ENCODE measurements around the gene FILIP1L.

FILIP1L gene

GRCh38 chr3:100084100-100084806 lies 30.0 kb downstream of the FILIP1L start:
- Histone ChIP-seq H3K9me3 (no peaks in the 10 kb centered on the region), H3K27me3 (no peaks in the 10 kb centered on the region), H3K36me3 (no peaks in the 10 kb centered on the region), H3K4me3 (ENCODE audit: low read depth, low read length) (no peak overlapping the region), H3K4me1 (peaks cover 10% of the 10 kb centered on the region)
- DNase-seq = no peak
- TF ChIP-seq CTCF (IDR thresholded peaks at IDR 0.05; ENCODE audit: low read depth, low read length) = no peak

- no peak for DNase-seq
- no peak for TF ChIP-seq CTCF (IDR thresholded peaks at IDR 0.05; ENCODE audit: low read depth, low read length)
- H3K27me3 ChIP-seq = no peaks in the 10 kb centered on the region
- no peak overlapping the region for H3K4me3 ChIP-seq (ENCODE audit: low read depth, low read length)
- H3K36me3 ChIP-seq = no peaks in the 10 kb centered on the region
- no peaks in the 10 kb centered on the region for H3K9me3 ChIP-seq
- H3K4me1 ChIP-seq = peaks cover 10% of the 10 kb centered on the region
These were observed 31.1 kb downstream of the FILIP1L start for GRCh38 chr3:100083209-100083608.

DNA sequence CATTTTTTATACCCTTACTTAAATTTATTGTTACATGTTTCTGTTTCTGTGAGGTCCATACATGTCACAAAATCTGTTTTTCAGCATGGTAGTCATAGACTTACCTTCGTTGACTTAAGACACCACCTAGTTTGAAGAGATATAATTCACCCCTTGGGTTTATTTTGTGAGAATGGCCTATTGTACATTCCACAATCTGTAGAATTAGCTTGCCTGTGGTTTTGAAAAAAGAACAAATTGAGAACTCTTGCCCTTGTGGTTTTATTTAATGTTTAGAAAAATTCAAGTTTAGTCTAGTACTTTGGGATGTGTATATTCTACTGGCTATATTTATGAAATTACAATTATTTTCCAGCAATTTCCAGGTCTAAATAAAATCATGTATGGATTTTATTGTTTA lies 31.6 kb downstream of the FILIP1L start:
- H3K36me3 ChIP-seq = no peaks in the 10 kb centered on the region
- no peak for DNase-seq
- H3K4me3 ChIP-seq (ENCODE audit: low read depth, low read length) = no peak overlapping the region
- peaks cover 10% of the 10 kb centered on the region for H3K4me1 ChIP-seq
- no peaks in the 10 kb centered on the region for H3K27me3 ChIP-seq
- TF ChIP-seq CTCF (IDR thresholded peaks at IDR 0.05; ENCODE audit: low read depth, low read length) = no peak
- H3K9me3 ChIP-seq = no peaks in the 10 kb centered on the region

DNA sequence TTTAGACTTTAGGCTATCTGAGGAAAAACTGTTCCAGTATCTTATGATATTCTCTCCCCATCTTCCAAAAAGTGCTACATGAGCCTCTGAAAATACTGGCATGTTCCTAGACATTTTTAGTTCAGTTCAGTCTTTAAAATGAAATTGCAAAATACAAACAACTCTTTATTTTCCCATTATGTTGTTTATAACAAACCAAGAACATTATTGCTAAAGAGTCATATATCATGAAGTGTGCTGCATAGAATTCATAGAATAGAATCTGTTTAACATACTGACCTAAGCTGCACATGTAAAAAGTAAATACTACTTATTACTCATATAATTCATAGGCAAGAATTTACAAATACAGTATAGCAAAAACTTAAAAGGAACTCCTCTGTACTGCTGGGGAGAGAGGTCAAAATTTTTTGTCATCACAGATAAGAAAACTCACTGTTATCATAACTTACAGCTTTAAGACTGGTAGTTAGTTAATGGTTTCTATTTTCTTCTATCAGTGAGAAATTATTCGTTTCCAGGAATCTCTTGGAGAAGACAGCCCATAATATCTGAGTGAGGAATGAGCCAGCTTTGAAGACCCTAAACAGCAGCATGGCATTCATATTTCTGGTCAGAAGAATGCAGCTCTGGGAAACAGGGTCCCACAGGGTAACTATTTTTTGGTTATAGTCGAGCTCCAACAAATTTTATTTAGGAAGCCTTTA lies 32.2 kb downstream of the FILIP1L start:
- no peak for DNase-seq
- Histone ChIP-seq H3K27me3 (no peaks in the 10 kb centered on the region), H3K4me1 (peaks cover 8% of the 10 kb centered on the region), H3K9me3 (no peaks in the 10 kb centered on the region), H3K36me3 (no peaks in the 10 kb centered on the region), H3K4me3 (ENCODE audit: low read depth, low read length) (no peak overlapping the region)
- TF ChIP-seq CTCF (IDR thresholded peaks at IDR 0.05; ENCODE audit: low read depth, low read length) = no peak

DNA sequence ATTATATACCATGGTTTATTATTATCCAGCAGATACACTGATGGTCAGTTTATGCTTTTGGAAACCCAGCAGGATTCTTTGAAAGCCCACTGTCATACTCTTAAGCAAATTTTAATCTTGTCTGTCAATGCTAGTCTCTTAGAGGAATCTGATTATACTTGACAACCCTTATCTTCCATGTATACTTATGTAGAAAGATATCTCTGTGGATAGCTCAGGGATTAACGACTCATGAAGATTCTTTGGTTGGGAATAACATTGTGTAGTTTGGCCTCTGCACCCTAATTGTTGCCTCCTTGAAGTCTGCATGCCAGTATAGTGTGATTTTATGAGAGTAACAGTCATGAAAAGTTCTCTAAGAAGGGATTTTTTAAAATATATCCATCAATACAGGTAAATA lies 33.0 kb downstream of the FILIP1L start:
- peaks cover under 1% of the 10 kb centered on the region; the same call in 1 of the 2 replicates for H3K4me1 ChIP-seq
- no peaks in the 10 kb centered on the region for H3K27me3 ChIP-seq
- H3K4me3 ChIP-seq (ENCODE audit: low read depth, low read length) = no peak overlapping the region
- no peaks in the 10 kb centered on the region for H3K36me3 ChIP-seq
- no peaks in the 10 kb centered on the region for H3K9me3 ChIP-seq
- TF ChIP-seq CTCF (IDR thresholded peaks at IDR 0.05; ENCODE audit: low read depth, low read length) = no peak
- DNase-seq = no peak

DNA sequence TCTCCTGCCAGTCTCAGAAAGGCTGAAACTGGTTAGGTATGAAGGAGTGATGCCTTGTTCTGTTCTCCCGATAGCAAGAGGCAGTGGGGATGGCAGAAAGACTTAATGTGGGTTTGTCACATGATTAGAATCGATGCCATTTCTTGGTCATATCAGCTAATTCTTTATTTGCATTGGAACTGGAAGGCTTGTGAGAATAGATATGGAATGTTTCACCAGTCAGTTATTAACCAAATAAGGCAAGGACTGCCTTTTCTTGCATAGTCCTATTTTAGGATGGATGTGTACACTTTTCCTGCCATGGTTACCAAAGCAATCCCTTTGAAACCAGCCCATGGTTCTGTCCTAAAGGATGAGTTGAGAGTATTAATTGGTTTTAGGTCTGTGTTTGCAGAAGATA lies 33.7 kb downstream of the FILIP1L start:
- H3K4me3 ChIP-seq (ENCODE audit: low read depth, low read length) = no peak overlapping the region

More for the DNA sequence above, 33.7 kb downstream of the FILIP1L start:
- no peak for DNase-seq
- no peaks in the 10 kb centered on the region for H3K27me3 ChIP-seq
- H3K9me3 ChIP-seq = no peaks in the 10 kb centered on the region
- H3K36me3 ChIP-seq = no peaks in the 10 kb centered on the region
- TF ChIP-seq CTCF (IDR thresholded peaks at IDR 0.05; ENCODE audit: low read depth, low read length) = no peak
- H3K4me1 ChIP-seq = no peaks in the 10 kb centered on the region

Data from BE2C (cell line).